ENCODE results near the gene FAM174A.
"Not testable (repeated sequence)": the region's sequence is repeated elsewhere in the genome, so short reads cannot be mapped to it uniquely, and the experiment has no call there.

The FAM174A gene

DNA sequence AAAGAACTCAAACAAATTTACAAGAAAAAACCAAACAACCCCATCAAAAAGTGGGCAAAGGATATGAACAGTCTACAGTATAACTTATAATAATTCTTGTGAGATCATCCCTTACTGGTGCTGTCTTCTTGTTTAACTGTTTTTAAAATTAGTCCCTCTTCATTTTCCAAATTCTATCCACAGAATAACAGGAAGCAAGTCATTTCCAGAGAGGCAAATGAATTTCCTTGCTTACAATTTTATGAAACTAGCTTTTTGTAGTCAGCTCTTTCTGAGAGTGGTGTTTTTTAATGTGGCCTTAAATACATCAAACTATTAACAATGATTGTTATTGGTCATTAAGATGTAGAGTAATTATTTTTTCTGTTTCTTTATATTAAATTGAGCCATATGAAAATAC lies 40.6 kb downstream of the FAM174A start:
- no peak for DNase-seq (ENCODE audit: low read depth in 2 of 2)

DNA sequence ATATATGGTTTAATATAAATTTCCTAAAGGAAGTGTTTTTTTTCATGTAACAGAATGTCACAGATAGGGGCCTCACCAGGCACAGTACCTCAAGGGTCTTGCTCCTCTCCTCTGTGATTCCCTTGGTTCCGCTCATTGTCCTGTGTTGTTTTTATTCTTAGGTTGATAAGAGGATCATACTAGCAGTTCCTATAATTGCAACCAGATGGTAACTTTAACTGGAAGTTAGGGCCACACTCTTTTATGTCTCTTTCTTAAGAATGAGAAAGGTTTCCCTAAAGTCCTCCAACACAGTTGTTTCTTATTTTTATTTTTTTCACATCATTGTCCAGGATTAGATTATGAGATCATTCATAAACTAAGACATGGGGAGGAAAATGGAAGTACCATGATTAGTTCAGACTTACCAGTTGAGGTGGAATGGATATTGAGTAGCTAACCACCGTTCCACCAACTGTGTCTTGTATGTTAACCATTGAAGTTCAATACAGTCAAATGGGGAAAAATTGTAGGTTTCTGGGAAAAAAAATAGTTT lies 41.1 kb downstream of the FAM174A start:
- DNase-seq (ENCODE audit: low read depth in 2 of 2): no peak

DNA sequence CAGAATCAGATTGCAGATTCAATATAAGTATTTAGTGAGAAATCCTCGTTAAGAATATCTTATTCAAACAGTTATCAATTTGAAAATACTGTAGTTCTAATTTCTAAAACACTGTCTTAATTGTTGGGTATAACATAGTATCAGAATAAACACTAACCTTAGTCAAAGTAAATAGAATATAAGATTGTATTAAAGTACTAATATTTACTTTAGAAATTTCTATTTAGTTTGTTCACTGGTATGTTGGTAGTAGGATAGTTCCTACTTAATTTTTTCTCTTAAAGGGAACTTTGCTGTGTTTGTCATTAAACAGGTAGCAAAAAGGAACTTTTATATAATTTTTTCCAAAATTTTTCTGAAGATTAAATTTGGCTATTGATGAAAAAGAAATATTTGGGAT lies 42.3 kb downstream of the FAM174A start:
- no peak for DNase-seq (ENCODE audit: low read depth in 2 of 2)

DNA sequence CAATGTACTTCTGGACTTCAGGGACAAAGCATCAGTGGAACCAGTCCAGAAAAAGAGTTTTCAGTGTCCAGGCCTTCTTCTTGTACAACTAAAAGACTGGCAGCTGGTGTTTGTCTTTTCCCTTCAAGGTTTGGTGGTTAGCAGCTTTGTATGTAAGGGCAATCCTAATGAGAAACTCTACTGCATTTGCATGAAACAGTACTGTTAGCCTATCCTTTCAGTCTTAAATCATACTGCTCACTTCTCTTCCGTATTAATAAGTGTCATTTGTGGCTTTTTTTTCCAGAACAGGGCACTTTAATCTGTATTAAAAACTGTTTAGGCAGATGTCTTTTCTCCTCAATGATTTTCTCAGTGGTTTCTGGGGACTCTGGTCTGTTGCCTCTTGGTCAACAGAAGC lies 48.9 kb downstream of the FAM174A start:
- no peak for DNase-seq (ENCODE audit: low read depth in 2 of 2)

DNA sequence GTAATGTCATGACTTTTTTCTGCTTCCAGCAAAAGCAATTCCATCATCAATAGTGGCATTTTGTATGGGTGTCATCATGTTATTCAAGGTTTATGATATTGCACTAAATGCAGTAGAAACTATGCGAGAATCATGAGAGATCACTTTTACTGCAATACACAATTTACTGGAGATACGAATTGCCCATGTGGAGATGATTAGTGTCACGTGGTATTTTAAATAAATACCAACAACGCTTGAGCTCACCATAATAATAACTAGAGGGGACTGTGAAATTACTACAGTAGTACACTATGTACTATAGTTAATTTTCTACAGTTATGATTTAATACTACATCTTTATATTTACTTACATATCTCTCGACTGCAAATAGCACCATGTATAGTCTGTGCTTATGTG lies 49.7 kb downstream of the FAM174A start:
- no peak for DNase-seq (ENCODE audit: low read depth in 2 of 2)

DNA sequence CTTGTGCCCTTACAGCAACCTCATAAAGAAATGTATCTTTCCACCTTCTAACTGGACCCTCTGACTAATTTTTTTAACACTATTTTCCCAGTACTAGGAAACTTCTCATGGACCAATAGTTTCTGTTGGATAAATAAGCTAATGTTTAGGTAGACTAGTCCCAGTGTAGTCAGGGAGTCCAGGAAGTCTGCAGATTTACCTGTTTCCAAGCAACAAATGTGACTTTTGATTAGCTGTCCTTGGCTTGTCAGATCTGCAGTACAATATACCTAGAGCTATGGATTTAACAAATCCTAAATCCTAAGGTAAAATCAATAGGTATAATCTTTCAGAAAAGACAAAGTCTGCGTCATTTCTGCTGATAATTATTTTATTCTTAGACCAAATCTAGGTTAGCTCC lies 55.7 kb downstream of the FAM174A start:
- DNase-seq (ENCODE audit: low read depth in 2 of 2): no peak

DNA sequence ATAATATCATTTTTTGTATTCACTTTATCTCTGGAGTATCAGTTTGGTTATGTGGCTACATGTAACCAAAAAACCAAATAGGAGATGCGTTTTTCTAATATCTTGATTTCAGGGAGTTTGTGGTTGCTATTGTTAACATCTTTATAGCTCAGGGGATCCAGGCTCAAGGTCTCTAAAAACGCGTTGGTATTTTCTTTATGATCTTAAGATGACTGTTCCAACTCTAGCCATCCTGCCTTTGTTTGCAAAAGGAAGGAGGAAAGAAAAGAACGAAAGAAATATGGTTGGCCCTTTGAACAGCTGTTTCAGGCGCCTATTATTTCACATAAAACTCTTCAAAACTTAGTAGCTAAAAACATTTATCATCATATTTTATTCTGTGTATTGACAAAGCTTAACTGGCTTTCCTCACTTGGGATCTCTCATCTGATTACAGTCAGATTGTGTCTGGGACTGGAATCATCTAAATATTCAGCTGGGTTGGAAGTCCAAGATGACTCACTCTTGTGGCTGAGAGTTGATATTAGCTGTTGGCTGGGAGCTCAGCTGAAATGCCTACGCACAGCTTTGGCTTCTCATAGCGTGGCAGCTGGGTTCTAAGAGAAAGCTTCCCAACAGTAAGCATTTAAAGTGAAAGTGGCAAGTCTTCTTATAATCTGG lies 60.1 kb downstream of the FAM174A start:
- no peak for DNase-seq (ENCODE audit: low read depth in 2 of 2)

DNA sequence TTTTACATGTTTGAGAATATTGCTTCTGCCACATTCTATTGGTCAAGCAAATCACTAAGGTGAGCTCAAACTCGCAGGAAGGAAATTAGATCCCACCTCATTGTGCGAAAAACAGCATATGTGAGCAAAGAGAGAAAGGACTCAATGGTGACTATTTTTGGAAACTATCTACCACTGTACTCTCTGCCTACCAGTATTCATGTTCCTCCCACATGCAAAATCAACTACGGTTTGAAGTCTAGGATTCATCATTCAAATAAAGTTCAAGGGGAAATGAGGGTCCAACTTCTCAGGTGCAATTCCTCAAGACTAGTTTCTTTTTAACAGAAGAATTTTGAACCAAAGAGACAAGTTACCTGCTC lies 60.6 kb downstream of the FAM174A start:
- DNase-seq (ENCODE audit: low read depth in 2 of 2): no peak

DNA sequence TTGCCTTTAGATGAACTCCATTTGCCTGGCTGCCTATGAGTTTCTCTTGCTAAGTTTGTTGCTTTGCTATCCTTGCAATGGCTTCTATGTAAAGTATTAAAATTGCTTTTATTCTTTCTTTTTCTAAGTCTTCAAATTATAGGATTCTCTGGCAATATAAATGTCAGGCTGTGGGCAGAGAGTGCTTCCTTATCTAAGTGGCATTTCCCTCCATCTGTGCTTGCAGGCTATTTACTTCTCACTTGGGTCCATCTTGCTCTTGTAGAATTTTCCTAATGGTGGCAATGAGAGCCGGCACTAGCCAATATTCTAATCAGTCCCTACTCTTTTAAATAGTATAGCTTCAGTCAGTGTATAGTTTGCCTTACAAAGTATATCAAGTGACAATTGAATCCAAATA lies 63.3 kb downstream of the FAM174A start:
- no peak for DNase-seq (ENCODE audit: low read depth in 2 of 2)

DNA sequence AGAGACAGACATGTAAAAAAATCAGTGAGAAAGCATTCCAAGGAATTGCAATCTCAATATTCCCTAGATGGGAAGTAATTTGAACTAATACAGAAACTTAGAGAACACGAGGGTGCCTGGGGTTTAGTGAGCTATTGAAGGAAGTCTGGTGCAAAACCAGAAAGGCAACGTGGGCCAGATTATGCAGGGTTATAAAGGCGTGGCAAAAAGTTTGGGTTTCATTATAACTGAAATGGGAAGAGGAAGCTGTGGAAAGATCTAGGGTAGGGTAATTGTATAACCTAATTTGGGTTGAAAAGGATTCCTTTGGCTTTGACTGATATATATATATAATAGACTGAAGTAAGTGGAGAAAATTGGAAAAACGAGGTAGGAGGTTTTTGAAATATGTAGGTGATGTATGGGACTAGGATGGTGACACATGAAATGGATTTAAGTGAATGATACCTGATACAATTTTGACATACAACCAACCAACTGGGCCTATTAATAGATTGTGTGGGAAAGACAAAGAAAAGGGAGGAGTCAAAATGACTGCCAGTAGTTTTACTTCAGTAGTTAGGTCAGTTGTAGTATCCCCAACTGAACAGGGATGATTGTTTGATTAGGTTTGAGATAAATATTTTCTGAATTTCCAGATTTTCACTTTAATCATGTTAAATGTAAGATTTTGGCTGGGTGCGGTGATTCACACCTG lies 65.3 kb downstream of the FAM174A start:
- no peak for DNase-seq (ENCODE audit: low read depth in 2 of 2)

DNA sequence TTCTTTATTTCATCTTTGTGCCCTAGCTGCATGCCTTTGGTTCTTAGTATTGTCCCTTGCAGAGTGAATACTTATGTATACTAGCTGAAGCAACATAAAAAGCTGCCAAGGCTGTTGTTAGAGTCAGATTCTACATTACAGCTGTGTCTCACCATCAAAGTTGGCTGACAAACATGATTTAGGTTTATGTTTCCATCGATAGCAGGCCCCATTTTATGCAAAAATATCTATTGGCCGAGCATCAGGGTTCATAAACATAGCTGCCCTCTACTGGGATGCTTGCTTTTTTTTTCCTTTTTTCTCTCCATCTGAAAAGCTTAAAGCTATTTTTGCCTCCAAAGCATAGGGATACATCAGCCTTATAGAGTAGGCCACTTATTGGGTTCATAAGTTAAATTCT lies 68.0 kb downstream of the FAM174A start:
- DNase-seq (ENCODE audit: low read depth in 2 of 2): no peak

DNA sequence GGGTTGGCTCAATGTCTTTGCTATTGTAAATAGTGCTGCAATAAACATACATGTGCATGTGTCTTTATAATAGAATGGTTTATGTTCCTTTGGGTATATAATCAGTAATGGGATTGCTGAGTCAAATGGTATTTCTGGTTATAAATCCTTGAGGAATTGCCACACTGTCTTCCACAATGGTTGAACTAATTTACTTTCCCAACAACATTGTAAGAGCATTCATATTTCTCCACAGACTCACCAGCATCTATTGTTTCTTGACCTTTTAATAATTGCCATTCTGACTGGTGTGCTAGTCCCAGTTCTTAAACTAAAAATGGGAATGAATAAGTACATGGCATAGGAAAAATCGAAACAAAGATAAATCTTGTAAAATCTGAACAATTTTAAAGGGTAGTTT lies 68.8 kb downstream of the FAM174A start:
- not testable (repeated sequence) for DNase-seq (ENCODE audit: low read depth in 2 of 2)

DNA sequence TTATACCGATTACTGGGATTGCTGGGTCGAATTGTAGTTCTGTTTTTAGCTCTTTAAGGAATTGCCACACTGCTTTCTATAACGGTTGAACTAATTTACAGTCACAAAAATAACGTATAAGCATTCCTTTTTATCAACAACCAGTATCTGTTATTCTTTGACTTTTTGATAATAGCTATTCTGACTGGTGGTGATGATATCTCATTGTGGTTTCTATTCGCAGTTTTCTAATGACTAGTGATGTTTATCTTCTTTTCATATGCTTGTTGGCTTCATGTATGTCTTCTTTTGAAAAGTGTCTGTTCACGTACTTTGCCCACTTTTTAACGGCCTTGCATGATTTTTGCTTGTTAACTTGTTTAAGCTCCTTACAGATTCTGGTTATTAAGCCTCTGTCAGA lies 74.4 kb downstream of the FAM174A start:
- DNase-seq (ENCODE audit: low read depth in 2 of 2): no peak

DNA sequence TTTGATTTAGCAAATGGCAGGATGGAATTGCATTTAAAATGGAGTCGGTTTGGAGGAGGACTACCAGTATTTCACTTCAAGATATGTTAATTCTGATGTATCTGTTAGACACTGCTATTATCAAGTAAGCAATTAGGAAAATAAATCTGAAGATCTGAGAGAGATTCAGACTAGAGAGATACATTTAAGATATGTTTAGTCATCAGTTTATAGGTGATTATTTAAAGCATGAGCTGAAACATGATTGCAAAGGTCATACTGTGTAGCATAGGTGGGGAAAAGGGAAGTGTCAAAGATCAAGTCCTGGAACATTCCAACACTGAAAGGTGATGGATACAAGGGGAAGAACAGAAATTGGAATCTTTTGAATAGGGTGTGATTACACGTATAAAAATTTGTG lies 79.1 kb downstream of the FAM174A start:
- no peak for DNase-seq (ENCODE audit: low read depth in 2 of 2)

DNA sequence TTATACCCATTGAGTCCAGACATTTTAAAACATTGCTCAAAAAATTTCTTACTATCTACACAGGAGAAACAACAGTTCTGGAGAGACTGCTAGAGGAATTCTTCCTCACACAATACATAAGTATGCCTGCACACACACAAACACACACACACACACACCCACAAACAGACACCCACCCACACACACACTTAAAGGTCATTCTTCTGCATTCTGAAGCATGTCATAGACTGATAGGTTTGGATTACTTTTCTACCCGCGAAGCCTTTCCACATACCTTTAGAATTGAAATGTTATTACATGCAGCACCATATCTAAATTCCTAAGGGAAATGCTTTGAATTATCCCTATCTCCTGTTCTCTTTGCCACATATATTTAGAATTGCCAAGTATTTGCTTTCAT lies 80.2 kb downstream of the FAM174A start:
- DNase-seq (ENCODE audit: low read depth in 2 of 2): no peak

DNA sequence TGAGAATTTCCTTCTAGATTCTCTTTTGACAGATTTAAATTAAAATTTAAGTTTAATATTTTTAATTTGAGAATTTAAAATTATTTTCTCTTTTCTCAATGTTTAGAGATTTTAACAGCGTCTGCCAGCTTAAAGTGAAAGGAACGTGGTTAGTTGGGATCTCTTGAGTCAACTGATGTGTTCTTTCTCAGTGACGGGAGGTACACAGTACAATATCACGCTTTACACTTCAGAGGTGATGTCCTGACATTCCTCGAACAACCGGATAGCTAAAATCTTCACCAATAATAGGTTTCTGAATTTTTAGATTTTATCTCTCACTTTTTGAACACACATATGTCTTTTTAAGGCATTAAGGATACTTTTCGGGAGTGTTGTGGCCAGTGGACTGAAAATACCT lies 81.1 kb downstream of the FAM174A start:
- no peak for DNase-seq (ENCODE audit: low read depth in 2 of 2)

DNA sequence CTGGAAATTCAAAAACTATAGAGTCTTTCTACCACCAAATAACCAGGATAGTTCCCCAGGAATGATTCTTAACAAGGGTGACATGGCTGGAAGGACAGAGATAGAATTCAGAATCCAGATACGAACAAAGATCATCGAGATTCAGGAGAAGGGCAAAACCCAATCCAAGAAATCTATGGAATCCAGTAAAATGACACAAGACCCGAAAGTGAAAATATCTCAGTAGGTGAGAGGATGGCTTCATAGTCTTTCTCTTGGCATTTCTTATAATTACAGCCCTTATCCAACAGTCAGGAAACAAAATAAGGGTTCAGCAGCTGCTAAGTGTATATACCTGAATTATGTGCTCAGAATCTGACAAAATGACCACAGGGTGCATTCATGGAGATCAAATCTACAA lies 81.8 kb downstream of the FAM174A start:
- DNase-seq (ENCODE audit: low read depth in 2 of 2): no peak

DNA sequence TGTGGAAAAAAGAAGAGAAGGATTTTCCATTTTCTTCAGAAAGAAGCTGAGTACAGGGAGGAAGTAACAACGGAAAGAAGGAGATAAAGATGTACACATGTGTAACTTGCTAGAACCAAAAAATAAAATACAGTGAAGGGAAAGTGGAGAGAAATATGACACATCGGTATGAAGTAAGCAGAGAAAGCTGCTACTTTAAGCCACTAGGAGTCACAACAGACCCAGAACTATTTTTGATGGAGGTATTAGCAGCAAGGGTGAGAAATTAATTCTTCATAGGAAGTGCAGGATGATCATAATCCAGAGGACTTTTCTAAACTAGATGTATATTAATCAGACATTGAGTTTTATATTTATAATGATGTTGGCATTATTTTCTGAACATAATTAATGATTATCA lies 88.5 kb downstream of the FAM174A start:
- DNase-seq (ENCODE audit: low read depth in 2 of 2): no peak

DNA sequence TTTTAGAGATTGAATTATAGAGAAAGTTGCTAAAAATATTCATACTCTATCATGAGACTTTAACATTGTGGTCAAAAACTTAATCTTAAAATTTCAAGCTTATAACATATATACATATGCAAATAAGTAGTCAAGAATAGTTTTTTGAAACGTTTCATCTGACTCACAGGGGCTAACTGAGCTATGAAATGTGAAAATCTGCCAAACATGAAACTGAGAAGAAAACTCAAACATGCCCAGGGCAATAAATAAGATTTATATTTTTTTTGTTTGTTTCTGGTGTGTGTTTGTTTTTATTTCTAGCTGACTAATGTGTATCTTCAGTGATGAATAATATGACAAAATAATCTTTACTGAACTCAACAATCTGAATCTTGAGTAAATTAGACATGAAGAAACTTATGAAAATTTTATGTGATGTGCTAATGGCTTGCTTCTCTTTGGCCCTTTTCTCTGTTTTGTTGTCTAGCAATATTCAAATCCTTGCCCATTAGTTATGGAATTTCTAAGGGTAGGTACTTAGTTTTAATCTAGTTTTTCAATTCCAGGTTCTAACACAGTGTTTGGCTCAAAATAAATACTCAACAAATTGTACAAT lies 99.9 kb downstream of the FAM174A start:
- DNase-seq (ENCODE audit: low read depth in 2 of 2): no peak
